ENCODE measurements around the gene TRMT61B. TPM values are rescaled to one million over a fixed set of nuclear protein-coding genes. Genes with fewer than 3 reads are reported as not detected.

TRMT61B gene
- total and polyA plus RNA-seq, 2 of the 4 experiments (the other 2 are of a cell fraction), result 5.7 to 6.6 TPM

DNA sequence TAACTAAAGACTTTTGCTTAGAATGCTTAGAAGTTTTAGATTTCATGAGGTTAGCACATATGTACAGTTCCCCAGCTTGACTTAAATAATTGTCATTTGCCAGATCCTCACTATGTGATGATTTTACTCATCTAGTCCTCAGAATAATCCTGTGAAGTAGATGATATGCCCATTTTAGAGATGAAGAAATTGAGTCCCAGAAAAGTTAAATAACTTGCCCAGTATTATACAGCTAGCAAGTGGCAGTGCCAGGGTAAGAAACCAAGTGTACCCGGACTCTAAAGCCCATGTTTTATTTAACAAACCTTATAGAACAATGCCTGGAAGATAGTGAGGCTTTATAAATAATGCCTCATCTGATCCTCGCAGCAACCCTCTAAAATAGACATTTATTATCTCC is 31.1 kb downstream of the TRMT61B start:
- Histone ChIP-seq H3K56ac (ENCODE audit: extremely low read depth, insufficient read depth, low read length) (no peak overlapping the region), H3K9ac (ENCODE audit: low read depth, low read length) (no peak overlapping the region), H4K91ac (ENCODE audit: insufficient read depth, low read depth, low read length) (no peak overlapping the region), H4K8ac (ENCODE audit: low read depth in 2 of 2, low read length in 2 of 2) (no peak overlapping the region), H2AFZ (replicated peaks; ENCODE audit: low read length, poor library complexity) (no peak overlapping the region), H2BK15ac (ENCODE audit: low read depth, low read length) (no peak overlapping the region), H3K4me1 (ENCODE audit: control insufficient read depth, insufficient read depth, low read length) (no peaks in the 10 kb centered on the region), H4K5ac (ENCODE audit: low read depth, low read length) (no peak overlapping the region), H3K4ac (ENCODE audit: low read depth, low read length) (no peak overlapping the region), H3K36me3 (ENCODE audit: control insufficient read depth, insufficient read depth, low read length) (no peaks in the 10 kb centered on the region), H3K4me2 (ENCODE audit: low read depth, low read length) (no peak overlapping the region), H3K4me3 (ENCODE audit: insufficient read depth, low read depth, low read length) (no peak overlapping the region), H3K9me1 (ENCODE audit: insufficient read depth, low read length) (no peaks in the 10 kb centered on the region), H3K23ac (ENCODE audit: low read depth, low read length) (no peak overlapping the region), H4K20me1 (ENCODE audit: insufficient read depth, low read length) (no peaks in the 10 kb centered on the region), H3K79me1 (ENCODE audit: low read depth in 1 of 2, low read length in 2 of 2) (no peaks in the 10 kb centered on the region), H3K9me3 (ENCODE audit: control insufficient read depth, insufficient read depth, low read length) (no peaks in the 10 kb centered on the region), H2AK9ac (replicated peaks; ENCODE audit: low read depth, low read length, poor library complexity) (no peak overlapping the region), H2BK120ac (ENCODE audit: low read depth, low read length) (no peak overlapping the region), H2BK20ac (ENCODE audit: low read depth, low read length) (no peak overlapping the region), H2AK5ac (ENCODE audit: low read depth, low read length) (no peak overlapping the region), H3K18ac (ENCODE audit: low read depth, low read length) (no peak overlapping the region), H3K27ac (ENCODE audit: insufficient read depth, low read length) (no peak overlapping the region), H2BK5ac (ENCODE audit: low read depth, low read length, poor library complexity, severe bottlenecking) (no peak overlapping the region), H3K14ac (replicated peaks; ENCODE audit: low read depth, low read length) (no peak overlapping the region), H3K27me3 (ENCODE audit: control insufficient read depth, insufficient read depth, low read length) (no peaks in the 10 kb centered on the region)
- no peak for DNase-seq
- intact Hi-C loops (cut with micrococcal nuclease), result no loop called here
- ChIA-PET POLR2A (ENCODE audit: unreplicated experiment) (interaction anchor here (0.6 kb wide), 1 partner anchor 1133 kb away, joined by 3 read pairs; no protein-coding TSS in a partner anchor), CTCF (no interaction called here)
- in situ Hi-C loops (cut with MboI; ENCODE audit: low sequenced_read_pairs), result no loop called here
- no CpG with 5 or more reads among the region's 2 CpGs for WGBS, 2 experiments (ENCODE audit: extremely low coverage in 2 of 2, insufficient read length in 1 of 2)
- ATAC-seq (ENCODE audit: low read depth), result no peak
- dilution Hi-C loops (cut with HindIII; ENCODE audit: low sequenced_read_pairs, unreplicated experiment), result no loop called here
- TF ChIP-seq RAD21 (IDR thresholded peaks at IDR 0.05; ENCODE audit: low read length) (no peak), POLR2A (IDR thresholded peaks at IDR 0.05; ENCODE audit: low read depth, low read length) (no peak), SMC3 (IDR thresholded peaks at IDR 0.05; ENCODE audit: low read depth, low read length) (no peak)
- no TSS peak for BruUV-seq (replicated peaks)
